Psoas muscle (tissue), 8 donors: ENCODE measurements around the gene CRISPLD2. TPM values are rescaled to one million over a fixed set of nuclear protein-coding genes. Genes with fewer than 3 reads are reported as not detected.
A peak's percentile ranks its signal among the peaks of the same experiment; 100 is the strongest.

Experiments used
- ATAC-seq, 4 donors: fragments of 200-7000 bp; cut with Tn5 transposase; one replicate each; pipeline ENCODE4 v1.9.1; 2020; ENCODE audit warnings: moderate library complexity in 3 of 4, mild to moderate bottlenecking in 2 of 4
- DNase-seq, 2 donors: peaks; one replicate each; pipeline ENCODE4 v3.0.0-alpha.2; 2020
- H3K27ac ChIP-seq: fragments of 200-600 bp; one replicate; pipeline ENCODE4 v1.8.0; 2022
- H3K27me3 ChIP-seq, 3 donors: fragments of 200-600 bp in 1 of 3; one replicate each; pipeline versions ENCODE4 v1.6.1 to v1.8.0; 2013 to 2022; ENCODE audit warnings: low read length in 2 of 3, mild to moderate bottlenecking in 2 of 3, moderate library complexity in 1 of 3; ENCODE audit not compliant: insufficient read depth in 3 of 3
- H3K36me3 ChIP-seq, 2 donors: fragments of 200-600 bp in 1 of 2; one replicate each; pipeline versions ENCODE4 v1.6.1 to v1.8.0; 2013 to 2022; ENCODE audit warnings: low read depth in 1 of 2, mild to moderate bottlenecking in 1 of 2, moderate library complexity in 1 of 2; ENCODE audit not compliant: insufficient read depth in 1 of 2
- H3K4me1 ChIP-seq: fragments of 200-600 bp; one replicate; pipeline ENCODE4 v1.8.0; 2022
- H3K4me3 ChIP-seq: fragments of 200-600 bp; one replicate; pipeline ENCODE4 v1.8.0; 2022; ENCODE audit warnings: mild to moderate bottlenecking
- H3K9me3 ChIP-seq: fragments of 200-600 bp; one replicate; pipeline ENCODE4 v1.8.0; 2022
- WGBS, 3 donors: extraction: QIAGEN DNeasy Blood & Tissue Kit; methylation state at CpG; one replicate each; pipeline versions ENCODE4 v1.1.6 to v1.1.7; 2013; 5-methylcytosine and 5-hydroxymethylcytosine counted together
- intact Hi-C, 2 donors: fragments of 100-400 bp; cut with DNase I; formaldehyde crosslinking; loops; one replicate each; pipeline versions ENCODE4 v1.11.0 to v1.14.2; 2022
- polyA plus RNA-seq, 3 donors: library from polyadenylated mRNA; stranded (reverse); fragments of 200-250 nt; gene quantifications; one replicate each; pipeline ENCODE4 v1.2.3, GENCODE V29; 2013
- total RNA-seq, 4 donors: library from RNA; stranded (reverse); fragmentation: NEBNext Ultra II Directional in 2 of 4; extraction: Animal tissue kit (Norgen Biotek cat#: 25700) in 2 of 4; gene quantifications; one replicate each; pipeline versions ENCODE4 v1.2.1 to v1.2.4, GENCODE V29; 2021 to 2023
- TF ChIP-seq, protein P1 (sequence below): fragments of 200-600 bp; IDR thresholded peaks from one replicate; pipeline ENCODE4 v1.8.0; 2022; ENCODE audit warnings: antibody characterized with exemption
- donor health status: healthy with polysubstance abuse.
- donor health status: DM: no; HTN: no; CAD: no; lungs with moderate emphysema.
- donor health status: Bipolar disorder and iron deficiency.
- donor health status: healthy.
- donor health status: DM: yes; HTN: yes; CAD: no.
- donor health status: DM: no; HTN: no; CAD: no.
- donor health status: DM: no; HTN: no; CAD: no.
- donor health status: DM: yes; HTN: yes; CAD: no.

The CRISPLD2 gene
- total and polyA plus RNA-seq, 7 donors, result 7.1 to 28.6 (median 11.5) TPM

DNA sequence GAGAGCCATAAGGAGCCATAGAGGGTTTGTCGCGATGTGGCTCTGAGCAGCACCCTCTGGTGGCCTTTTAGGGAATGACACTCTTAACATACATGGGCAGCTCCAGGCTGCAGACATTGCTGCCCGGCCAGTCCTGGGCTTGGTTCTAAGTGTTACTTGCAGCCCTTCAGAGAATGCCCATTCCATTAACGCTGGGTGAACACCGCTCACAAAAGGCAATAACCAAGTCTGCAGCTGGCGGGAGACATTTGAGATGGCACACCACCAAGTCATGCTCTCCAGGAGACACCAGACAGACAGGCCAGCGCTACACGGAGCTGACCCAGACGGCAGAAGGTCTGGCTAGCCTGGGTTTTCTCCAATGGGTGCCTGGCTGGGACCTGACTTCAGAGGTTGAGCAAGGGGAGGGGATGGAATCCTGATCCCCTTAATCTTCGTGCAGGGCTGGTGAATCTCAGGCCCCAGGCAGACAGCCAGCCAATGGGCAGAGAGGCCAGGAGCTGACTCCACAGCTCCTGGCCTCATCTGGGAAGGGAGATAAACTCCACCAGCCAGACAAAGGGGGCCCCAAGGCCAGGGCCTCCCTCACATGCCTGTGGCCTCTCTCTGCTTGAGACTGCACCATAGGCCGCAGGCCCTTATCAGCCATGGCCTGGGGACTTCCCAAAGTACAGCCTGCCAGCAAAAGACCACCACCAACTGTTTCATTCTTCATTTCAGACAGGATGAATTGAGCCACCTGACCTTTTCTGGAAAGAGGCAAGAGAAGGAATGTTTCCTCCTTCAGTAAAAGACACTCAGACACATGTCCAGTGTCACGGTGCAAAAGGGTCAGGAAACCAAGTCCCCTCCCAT lies 132.8 kb downstream of the CRISPLD2 start:
- no peak overlapping the region for H3K27ac ChIP-seq
- DNase-seq (peak; percentile 66 to 75), ATAC-seq (peak; percentile 93 to 98 (median 97))
- no peaks in the 10 kb centered on the region for H3K27me3 ChIP-seq
- 25 to 38% (median 29%) methylated on average over 12 of the region's 12 CpGs for WGBS, 3 donors
- H3K4me1 ChIP-seq, result peaks cover 6% of the 10 kb centered on the region
- no peaks in the 10 kb centered on the region for H3K36me3 ChIP-seq
- intact Hi-C loops, result loop anchor here (1.0 to 5.0 kb wide), 4 partner anchors 27 to 200 kb away; no protein-coding TSS in a partner anchor
- no peaks in the 10 kb centered on the region for H3K9me3 ChIP-seq
- no peak overlapping the region for H3K4me3 ChIP-seq
- TF ChIP-seq, protein P1, sequence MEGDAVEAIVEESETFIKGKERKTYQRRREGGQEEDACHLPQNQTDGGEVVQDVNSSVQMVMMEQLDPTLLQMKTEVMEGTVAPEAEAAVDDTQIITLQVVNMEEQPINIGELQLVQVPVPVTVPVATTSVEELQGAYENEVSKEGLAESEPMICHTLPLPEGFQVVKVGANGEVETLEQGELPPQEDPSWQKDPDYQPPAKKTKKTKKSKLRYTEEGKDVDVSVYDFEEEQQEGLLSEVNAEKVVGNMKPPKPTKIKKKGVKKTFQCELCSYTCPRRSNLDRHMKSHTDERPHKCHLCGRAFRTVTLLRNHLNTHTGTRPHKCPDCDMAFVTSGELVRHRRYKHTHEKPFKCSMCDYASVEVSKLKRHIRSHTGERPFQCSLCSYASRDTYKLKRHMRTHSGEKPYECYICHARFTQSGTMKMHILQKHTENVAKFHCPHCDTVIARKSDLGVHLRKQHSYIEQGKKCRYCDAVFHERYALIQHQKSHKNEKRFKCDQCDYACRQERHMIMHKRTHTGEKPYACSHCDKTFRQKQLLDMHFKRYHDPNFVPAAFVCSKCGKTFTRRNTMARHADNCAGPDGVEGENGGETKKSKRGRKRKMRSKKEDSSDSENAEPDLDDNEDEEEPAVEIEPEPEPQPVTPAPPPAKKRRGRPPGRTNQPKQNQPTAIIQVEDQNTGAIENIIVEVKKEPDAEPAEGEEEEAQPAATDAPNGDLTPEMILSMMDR, result peak; percentile 95

DNA sequence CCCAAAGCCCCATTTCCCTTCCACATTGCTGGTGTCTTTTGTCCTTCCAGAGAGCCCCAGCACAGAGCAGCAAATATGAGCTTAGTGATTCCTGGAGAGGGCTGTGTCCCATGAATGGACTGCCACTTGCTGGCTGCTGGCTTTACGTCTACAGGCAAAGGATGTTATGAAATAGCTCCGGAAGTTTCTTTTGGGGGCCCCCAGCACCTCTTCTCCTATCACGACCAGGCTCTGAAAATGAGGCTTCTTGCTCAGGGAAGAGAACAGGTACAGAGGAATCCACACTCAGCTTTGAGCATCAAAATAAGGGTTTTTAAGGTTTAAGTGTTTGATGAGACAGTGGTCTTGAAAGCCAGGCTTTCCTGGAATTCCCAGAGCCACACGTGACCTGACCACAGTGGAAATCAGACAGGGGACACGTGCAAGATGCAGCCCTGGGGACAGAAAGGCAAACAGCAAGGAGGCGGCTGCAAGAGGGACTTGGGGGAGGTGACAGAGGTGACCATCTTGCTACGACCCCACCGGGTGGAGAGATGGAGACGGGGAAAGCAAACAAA lies 133.5 kb downstream of the CRISPLD2 start:
- H3K27ac ChIP-seq, result no peak overlapping the region
- ATAC-seq (no peak), DNase-seq (no peak)
- 80 to 84% (median 80%) methylated on average over 9 of the region's 9 CpGs for WGBS, 3 donors
- no peaks in the 10 kb centered on the region for H3K27me3 ChIP-seq
- H3K36me3 ChIP-seq, result no peaks in the 10 kb centered on the region
- peaks cover 6% of the 10 kb centered on the region for H3K4me1 ChIP-seq
- no peak overlapping the region for H3K4me3 ChIP-seq
- no peaks in the 10 kb centered on the region for H3K9me3 ChIP-seq
- TF ChIP-seq, protein P1, result no peak
- intact Hi-C loops, result loop anchor here (2.0 to 5.0 kb wide), 3 partner anchors 28 to 201 kb away; no protein-coding TSS in a partner anchor

DNA sequence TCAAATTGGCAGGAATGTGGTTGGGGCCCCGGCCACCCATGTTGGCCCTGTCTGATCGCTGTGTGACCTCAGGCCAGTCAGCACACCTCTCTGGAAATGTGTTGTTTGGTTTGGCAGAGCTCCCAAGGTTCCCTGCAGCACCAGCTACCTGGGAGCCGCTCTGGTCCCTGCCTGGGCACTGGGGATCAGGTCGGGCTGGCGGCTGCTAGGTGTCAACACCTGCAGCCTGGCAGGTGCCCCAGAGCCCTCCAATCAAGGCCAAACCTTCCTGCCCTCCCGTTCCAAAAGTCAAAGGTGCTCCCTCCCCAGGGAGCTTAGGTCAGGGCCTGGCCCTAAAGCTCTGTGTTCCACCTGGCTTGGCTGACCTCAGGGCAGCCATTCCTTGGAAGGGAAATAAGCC lies 135.6 kb downstream of the CRISPLD2 start:
- no peaks in the 10 kb centered on the region for H3K9me3 ChIP-seq
- no peak overlapping the region for H3K4me3 ChIP-seq
- no peaks in the 10 kb centered on the region for H3K27me3 ChIP-seq
- intact Hi-C loops, result no loop called here
- 89 to 97% (median 96%) methylated on average over 6 of the region's 6 CpGs for whole genome bisulfite sequencing, 3 donors
- TF ChIP-seq, protein P1, result no peak
- peaks cover 6% of the 10 kb centered on the region for H3K4me1 ChIP-seq
- H3K36me3 ChIP-seq, result no peaks in the 10 kb centered on the region
- no peak overlapping the region for H3K27ac ChIP-seq
- ATAC-seq (no peak), DNase-seq (no peak)

- intact Hi-C loops, result no loop called here
- Histone ChIP-seq H3K4me3 (no peak overlapping the region), H3K27me3 (no peaks in the 10 kb centered on the region), H3K27ac (no peak overlapping the region), H3K9me3 (no peaks in the 10 kb centered on the region), H3K36me3 (no peaks in the 10 kb centered on the region), H3K4me1 (peaks cover 6% of the 10 kb centered on the region)
- 83 to 87% (median 84%) methylated on average over 5 of the region's 5 CpGs for WGBS, 3 donors
- TF ChIP-seq, protein P1, result no peak
- DNase-seq (no peak), ATAC-seq (no peak)
These were observed 137.4 kb downstream of the CRISPLD2 start for GRCh38 chr16:84957192-84957591.
